Astrocyte of the spinal cord (primary cell): ENCODE results near the gene SLC16A10.
"Not testable (repeated sequence)": the region's sequence is repeated elsewhere in the genome, so short reads cannot be mapped to it uniquely, and the experiment has no call there.

Experiments
- DNase-seq: peaks from one replicate; pipeline ENCODE4 v3.0.0; 2011; ENCODE audit warnings: low read depth, low spot score
- H3K4me3 ChIP-seq: 2 replicates; pipeline ENCODE4 v1.5.1; 2011; ENCODE audit warnings: low read depth, mild to moderate bottlenecking, low read length, moderate library complexity
- in situ Hi-C: cut with HindIII; loops from 2 replicates; pipeline ENCODE4 v1.10.0; 2017; ENCODE audit warnings: low sequenced_read_pairs
- TF ChIP-seq, protein P1 (sequence below): IDR thresholded peaks from 2 replicates; pipeline ENCODE4 v1.5.1; 2012; ENCODE audit warnings: low read depth, mild to moderate bottlenecking, low read length, inconsistent platforms

SLC16A10 gene

DNA sequence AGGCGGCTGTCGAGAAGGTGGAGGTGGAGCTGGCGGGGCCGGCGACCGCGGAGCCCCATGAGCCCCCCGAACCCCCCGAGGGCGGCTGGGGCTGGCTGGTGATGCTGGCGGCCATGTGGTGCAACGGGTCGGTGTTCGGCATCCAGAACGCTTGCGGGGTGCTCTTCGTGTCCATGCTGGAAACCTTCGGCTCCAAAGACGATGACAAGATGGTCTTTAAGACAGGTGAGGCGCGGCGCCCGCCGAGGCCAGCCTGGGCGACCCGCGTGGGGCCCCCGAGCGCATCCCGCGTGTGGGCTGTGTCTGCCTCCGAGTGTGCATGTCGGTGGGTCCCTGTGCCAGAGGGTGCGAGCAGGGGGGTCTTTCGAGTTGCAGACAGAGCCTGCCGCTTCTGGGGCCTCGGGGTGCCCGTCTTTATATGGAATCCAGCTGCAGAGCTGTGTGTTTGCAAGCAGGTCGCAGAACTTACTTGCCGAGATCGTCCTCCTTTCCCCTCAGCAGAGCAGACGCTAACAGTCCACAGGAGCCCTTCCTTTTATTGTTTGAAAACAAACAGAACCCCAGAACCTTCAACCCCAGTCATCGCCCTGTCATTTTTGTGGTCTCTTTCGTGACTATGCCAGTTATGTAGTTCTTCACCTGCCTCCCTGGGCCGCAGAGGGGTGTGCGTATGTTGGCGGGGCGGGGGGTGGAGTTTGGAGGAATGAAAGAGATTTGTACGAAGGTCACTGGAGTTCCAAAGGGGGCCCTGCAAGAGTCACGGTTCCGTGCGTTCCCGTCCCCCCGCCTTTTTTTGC lies 766 bp downstream of the SLC16A10 start:
- DNase-seq = no peak
- H3K4me3 ChIP-seq = peak overlapping the region; percentile 42
- in situ Hi-C loops = no loop called here
- TF ChIP-seq, protein P1, sequence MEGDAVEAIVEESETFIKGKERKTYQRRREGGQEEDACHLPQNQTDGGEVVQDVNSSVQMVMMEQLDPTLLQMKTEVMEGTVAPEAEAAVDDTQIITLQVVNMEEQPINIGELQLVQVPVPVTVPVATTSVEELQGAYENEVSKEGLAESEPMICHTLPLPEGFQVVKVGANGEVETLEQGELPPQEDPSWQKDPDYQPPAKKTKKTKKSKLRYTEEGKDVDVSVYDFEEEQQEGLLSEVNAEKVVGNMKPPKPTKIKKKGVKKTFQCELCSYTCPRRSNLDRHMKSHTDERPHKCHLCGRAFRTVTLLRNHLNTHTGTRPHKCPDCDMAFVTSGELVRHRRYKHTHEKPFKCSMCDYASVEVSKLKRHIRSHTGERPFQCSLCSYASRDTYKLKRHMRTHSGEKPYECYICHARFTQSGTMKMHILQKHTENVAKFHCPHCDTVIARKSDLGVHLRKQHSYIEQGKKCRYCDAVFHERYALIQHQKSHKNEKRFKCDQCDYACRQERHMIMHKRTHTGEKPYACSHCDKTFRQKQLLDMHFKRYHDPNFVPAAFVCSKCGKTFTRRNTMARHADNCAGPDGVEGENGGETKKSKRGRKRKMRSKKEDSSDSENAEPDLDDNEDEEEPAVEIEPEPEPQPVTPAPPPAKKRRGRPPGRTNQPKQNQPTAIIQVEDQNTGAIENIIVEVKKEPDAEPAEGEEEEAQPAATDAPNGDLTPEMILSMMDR = no peak

DNA sequence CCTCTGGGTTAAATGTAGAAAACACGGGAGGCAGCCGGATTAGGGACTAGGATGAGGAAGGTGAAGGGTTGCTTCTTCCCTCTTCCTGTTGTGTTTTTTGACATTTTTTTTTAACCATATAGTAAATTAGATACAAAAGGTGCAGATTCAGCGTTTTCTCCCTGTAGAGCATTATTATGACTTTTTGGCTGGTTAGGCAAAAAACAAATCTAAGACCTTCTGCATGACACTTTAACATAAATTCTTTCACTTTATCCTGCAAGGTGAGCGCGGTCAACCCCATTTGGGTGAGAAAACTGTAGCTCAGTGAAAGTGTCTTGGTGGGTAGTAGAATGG lies 1.3 kb downstream of the SLC16A10 start:
- TF ChIP-seq, protein P1 = no peak
- DNase-seq = no peak
- in situ Hi-C loops = no loop called here
- H3K4me3 ChIP-seq = no peak overlapping the region

DNA sequence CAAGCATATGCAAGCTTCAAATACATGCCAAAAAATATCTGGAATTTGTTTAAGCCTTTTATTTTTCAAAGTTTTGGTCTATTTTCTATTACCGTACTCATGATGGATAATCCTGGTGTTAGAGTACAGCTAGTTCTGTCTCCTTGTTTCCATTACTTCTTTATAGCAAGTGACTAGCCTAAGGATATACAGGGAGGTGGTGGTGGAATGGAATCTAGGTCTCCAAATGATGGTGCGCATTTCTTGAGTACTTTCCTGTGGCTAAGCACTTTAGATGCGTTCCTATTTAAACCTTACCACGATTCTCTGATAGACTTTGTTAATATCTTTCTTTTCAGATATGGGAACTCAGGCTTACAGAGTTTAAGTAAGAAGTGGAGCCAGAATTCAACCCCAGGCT lies 3.5 kb downstream of the SLC16A10 start:
- TF ChIP-seq, protein P1 = no peak
- in situ Hi-C loops = no loop called here
- DNase-seq = no peak
- H3K4me3 ChIP-seq = no peak overlapping the region

DNA sequence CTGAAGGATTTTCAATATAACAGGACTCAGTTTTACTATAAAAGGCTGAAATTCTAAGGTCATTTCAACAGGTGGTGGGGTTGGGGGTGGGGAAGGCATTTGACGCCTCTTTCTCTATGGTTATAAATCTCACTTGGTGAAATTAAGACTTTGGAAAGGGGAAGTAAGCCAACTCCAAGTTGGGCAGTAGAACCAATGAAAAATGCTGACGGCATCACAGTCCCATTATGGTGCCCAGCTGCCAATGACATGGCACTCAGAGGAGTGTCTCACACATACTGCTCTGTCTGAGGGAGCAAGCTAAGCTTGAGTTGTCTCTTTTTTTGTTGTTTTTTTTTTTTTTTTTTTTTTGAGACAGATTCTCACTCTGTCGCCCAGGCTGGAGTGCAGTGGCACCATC lies 4.7 kb downstream of the SLC16A10 start:
- no peak for DNase-seq
- TF ChIP-seq, protein P1 = no peak
- H3K4me3 ChIP-seq = no peak overlapping the region
- in situ Hi-C loops = no loop called here

DNA sequence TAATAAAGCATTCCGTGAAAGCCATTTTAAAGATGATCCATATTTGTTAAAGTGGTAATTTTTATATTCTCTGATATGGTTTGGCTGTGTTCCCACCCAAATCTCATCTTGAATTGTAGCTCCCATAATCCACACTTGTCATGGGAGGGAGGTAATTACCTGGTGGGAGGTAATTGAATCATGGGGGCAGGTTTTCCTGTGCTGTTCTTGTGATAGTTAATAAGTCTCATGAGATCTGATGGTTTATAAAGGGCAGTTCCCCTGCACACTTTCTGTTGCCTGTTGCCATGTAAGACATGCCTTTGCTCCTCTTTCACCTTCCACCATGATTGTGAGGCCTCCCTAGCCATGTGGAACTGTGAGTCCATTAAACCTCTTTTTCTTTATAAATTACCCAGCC lies 8.2 kb downstream of the SLC16A10 start:
- in situ Hi-C loops, H3K4me3 ChIP-seq, DNase-seq: not testable (repeated sequence)

DNA sequence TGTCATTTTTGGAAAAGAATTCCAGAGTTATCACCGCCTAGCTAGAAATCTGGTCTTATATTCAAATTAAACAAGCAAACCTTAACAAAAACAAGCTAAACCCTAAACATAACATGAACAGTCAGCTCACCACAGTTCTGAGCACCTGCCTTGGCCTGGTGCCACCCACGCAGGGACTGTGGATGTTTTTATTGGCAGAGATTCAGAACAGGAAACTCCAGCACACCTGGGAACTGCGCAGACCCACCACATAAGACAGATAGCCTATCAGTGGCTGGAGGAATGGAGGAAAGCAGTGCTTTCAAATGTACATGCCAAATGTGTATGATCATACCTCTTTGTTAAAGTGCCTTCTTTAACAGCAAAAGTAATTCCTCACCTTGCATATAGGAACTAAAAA lies 8.9 kb downstream of the SLC16A10 start:
- TF ChIP-seq, protein P1 = no peak
- in situ Hi-C loops = no loop called here
- DNase-seq = no peak
- no peak overlapping the region for H3K4me3 ChIP-seq

DNA sequence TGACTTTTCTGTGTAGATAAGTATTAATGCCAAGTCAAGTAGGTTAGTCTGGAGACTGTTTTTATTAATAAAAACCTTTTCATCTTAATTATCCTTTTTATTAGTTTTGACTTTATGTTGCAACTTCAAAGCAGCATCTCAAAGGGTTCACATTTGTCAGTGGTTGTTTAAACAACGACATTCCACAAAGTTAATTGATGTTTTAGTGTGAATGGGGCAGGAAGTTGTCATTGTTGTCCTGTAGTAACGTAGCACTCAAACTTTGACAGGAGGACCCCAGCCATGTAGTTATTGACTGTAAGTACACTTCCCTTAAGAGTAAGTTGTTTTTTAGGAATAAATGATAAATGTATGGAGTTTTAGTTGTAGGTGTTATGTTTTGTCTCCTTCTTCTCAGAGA lies 11.3 kb downstream of the SLC16A10 start:
- H3K4me3 ChIP-seq = no peak overlapping the region
- TF ChIP-seq, protein P1 = no peak
- no peak for DNase-seq
- in situ Hi-C loops = no loop called here
